Occipital lobe (tissue), 2 donors: ENCODE data around the gene RNASEH2B. TPM values are rescaled to one million over a fixed set of nuclear protein-coding genes. Genes with fewer than 3 reads are reported as not detected.

Experiments
- DNase-seq: peaks from one replicate; lab custom pipeline; 2025; lab: John Stamatoyannopoulos, UW
- total RNA-seq: library from RNA; depleted of rRNA; stranded (reverse); fragments of >200 nt; gene quantifications from one replicate; pipeline ENCODE4 v1.2.3, GENCODE V29; 2014

Gene RNASEH2B
- total RNA-seq, 1 donor from 2014 or later, result 272 TPM

GRCh38 chr13:50994651-50995050, 85.1 kb downstream of the RNASEH2B start:
- DNase-seq, result no peak

DNA sequence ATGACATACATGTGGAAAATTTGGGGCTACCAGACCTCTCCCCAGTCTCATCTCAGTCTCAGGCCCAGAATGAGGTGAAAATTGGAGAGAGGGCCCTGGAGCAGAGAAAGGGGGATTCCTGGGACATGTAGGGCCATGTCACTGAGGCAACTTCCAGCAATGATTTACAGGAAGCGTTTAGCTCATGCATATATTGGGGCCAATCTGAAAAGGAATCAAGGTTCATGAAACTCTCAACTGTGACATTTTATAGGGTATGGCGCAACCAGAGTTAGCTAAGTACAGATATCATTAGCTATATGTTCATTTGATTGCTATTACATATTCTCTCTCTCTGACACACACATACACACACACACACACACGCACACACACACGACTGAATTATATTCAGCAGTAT, 86.3 kb downstream of the RNASEH2B start:
- no peak for DNase-seq

DNA sequence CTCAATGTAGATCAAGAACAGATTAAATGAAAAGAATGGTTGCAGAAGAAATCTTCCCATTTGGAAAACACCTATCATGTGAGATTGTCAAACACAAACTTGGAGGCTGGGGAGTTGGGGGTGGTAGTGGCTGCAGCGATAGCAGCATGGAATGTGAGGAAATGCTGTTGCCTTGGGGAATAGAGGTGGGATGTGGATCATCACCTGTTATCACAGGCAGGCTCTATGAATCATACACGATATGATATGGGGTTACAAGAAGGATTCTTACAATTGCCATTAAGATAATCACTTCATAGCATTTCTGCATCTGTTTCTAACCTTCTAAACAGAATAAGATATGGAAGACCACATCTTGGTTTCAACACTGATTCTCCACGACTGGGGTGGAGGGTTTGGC, 88.7 kb downstream of the RNASEH2B start:
- no peak for DNase-seq

- DNase-seq, result no peak
These were observed 90.0 kb downstream of the RNASEH2B start for GRCh38 chr13:50999641-51000040.

- DNase-seq, result no peak
These were observed 90.5 kb downstream of the RNASEH2B start for GRCh38 chr13:51000061-51000460.

- peak; percentile 2 for DNase-seq
These were observed 91.1 kb downstream of the RNASEH2B start for GRCh38 chr13:51000571-51001260.

- DNase-seq, result no peak
These were observed 91.7 kb downstream of the RNASEH2B start for GRCh38 chr13:51001335-51001734.

GRCh38 chr13:51002736-51003135, 93.1 kb downstream of the RNASEH2B start:
- no peak for DNase-seq

- no peak for DNase-seq
These were observed 94.1 kb downstream of the RNASEH2B start for GRCh38 chr13:51003642-51004041.

DNA sequence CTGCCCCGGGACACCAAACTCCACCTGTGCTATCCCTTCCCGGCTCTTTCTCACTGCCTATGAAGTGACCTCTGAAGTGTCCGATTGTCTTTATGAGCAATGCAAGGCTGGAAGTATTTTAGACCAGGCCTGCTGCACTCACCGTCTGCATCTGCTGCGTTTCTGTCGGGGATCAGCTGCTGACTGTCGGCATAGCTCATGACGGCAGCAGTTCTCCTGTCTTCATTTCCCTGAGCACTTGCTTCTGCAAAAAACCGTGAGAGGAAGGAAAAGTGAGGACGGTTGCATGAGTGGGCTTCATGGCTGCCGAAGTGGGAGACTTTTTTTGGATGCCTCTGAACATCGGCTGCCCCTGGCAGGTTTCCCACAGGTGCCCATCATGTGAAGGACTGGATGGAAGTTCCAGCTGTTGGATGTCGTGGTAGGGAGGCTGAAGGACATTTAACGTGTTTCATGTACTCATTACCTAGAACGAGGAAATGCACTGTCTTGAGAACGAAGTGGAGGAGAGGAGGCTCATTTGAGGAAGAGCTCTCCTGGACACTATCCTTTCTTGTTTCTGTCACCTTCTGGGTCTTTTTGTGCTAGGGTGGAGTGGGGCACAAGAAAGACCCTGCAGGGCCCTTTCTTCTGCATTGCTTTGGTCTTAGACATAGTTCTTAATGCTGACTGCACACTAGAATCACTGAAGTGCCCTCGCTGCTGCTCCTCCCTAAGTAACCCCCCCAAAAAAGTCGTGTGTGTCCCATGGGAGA, 94.7 kb downstream of the RNASEH2B start:
- no peak for DNase-seq

GRCh38 chr13:51004918-51005460, 95.4 kb downstream of the RNASEH2B start:
- no peak for DNase-seq

DNA sequence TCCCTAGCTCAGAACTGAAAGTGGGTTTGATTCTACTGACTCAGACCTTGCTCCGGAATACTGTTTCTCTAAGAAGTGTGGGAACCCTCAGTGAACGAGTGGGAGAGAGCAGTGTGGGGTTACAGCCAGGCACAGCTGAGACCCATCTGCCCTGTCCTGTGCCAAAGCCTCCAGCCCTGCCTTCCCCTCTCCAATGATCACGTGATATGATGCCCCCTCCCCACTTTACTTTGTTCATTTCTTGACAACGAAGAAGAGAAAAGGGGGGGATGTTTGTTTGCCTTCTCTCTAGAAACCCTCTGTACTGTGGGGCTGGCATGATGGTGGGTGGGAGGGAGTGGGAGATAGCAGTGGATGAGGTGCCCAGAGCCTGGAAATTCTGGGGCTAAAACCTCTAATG, 96.0 kb downstream of the RNASEH2B start:
- no peak for DNase-seq

Other genes starting within 250 kb of the RNASEH2B start
- 24.0 TPM for gene DLEU7, start 66.1 kb upstream of the RNASEH2B start, total RNA-seq
- not detected for gene C13orf42, start 201.5 kb downstream of the RNASEH2B start, total RNA-seq